ENCODE results near the gene ECEL1.

GRCh38 chr2:232497348-232497747 lies 9.7 kb upstream of the ECEL1 start:
- TF ChIP-seq RNF219 (CRISPR knock-in tag; IDR thresholded peaks at IDR 0.05) (no peak), KDM1A (IDR thresholded peaks at IDR 0.05) (no peak), TAF7 (tag; IDR thresholded peaks at IDR 0.05) (no peak), RAD21 (CRISPR knock-in tag; conservative IDR thresholded peaks at IDR 0.05 in 1 of 2, IDR thresholded peaks at IDR 0.05 in 1 of 2) (no peak), ZNF551 (CRISPR knock-in tag; IDR thresholded peaks at IDR 0.05) (no peak), ZNF398 (CRISPR knock-in tag; IDR thresholded peaks at IDR 0.05) (no peak), AFF4 (CRISPR knock-in tag; IDR thresholded peaks at IDR 0.05) (no peak), PATZ1 (CRISPR knock-in tag; IDR thresholded peaks at IDR 0.05; ENCODE audit: borderline replicate concordance) (no peak), CBX2 (IDR thresholded peaks at IDR 0.05; ENCODE audit: insufficient read depth, low read length, poor library complexity, severe bottlenecking) (no peak)
